ENCODE measurements around the gene MTMR10.

- TF ChIP-seq ZNF114 (CRISPR knock-in tag; IDR thresholded peaks at IDR 0.05) (no peak), CTCF (conservative IDR thresholded peaks at IDR 0.05; ENCODE audit: low read depth in 2 of 2) (no peak)
Measured at GRCh38 chr15:30924353-30924752, 67.1 kb downstream of the MTMR10 start.
